Loucy (cell line): ENCODE data around the gene SYNJ1.
"Not testable (repeated sequence)": the region's sequence is repeated elsewhere in the genome, so short reads cannot be mapped to it uniquely, and the experiment has no call there.

Source experiments
- H2AFZ ChIP-seq: fragments of 200-600 bp; sonication (generic); 2 replicates; pipeline ENCODE4 v1.6.0; 2016; ENCODE audit warnings: antibody characterized with exemption, mild to moderate bottlenecking, low read length, moderate library complexity
- H3F3A ChIP-seq: fragments of 200-600 bp; 2 replicates; pipeline ENCODE4 v1.6.0; 2016; ENCODE audit warnings: antibody characterized with exemption, low read depth, mild to moderate bottlenecking
- H3K27me3 ChIP-seq: fragments of 200-600 bp; sonication (generic); 2 replicates; pipeline ENCODE4 v1.6.1; 2014; ENCODE audit warnings: low read length, mild to moderate bottlenecking; ENCODE audit not compliant: insufficient read depth, poor library complexity, severe bottlenecking
- H3K36me3 ChIP-seq: fragments of 200-600 bp; sonication (generic); 2 replicates; pipeline ENCODE4 v1.6.1; 2016; ENCODE audit warnings: low read length; ENCODE audit not compliant: insufficient read depth
- H3K4me1 ChIP-seq: fragments of 200-600 bp; sonication (generic); 2 replicates; pipeline ENCODE4 v1.5.1; 2014; ENCODE audit warnings: low read length, mild to moderate bottlenecking; ENCODE audit not compliant: insufficient read depth, poor library complexity, severe bottlenecking
- H3K4me2 ChIP-seq: fragments of 200-600 bp; sonication (generic); 2 replicates; pipeline ENCODE4 v1.6.0; 2014; ENCODE audit warnings: antibody characterized with exemption, low read length, low read depth, mild to moderate bottlenecking; ENCODE audit not compliant: poor library complexity, severe bottlenecking
- H3K4me3 ChIP-seq: fragments of 200-600 bp; sonication (generic); 2 replicates; pipeline ENCODE4 v1.5.1; 2014; ENCODE audit warnings: low read length, mild to moderate bottlenecking, mixed read lengths; ENCODE audit not compliant: poor library complexity, severe bottlenecking
- H3K79me2 ChIP-seq: fragments of 200-600 bp; sonication (generic); 2 replicates; pipeline ENCODE4 v1.6.1; 2014; ENCODE audit warnings: low read length; ENCODE audit not compliant: insufficient read depth
- H3K9ac ChIP-seq: fragments of 200-600 bp; sonication (generic); 2 replicates; pipeline ENCODE4 v1.6.0; 2014; ENCODE audit warnings: mild to moderate bottlenecking, low read depth, low read length, moderate library complexity; ENCODE audit not compliant: poor library complexity, severe bottlenecking
- H3K9me2 ChIP-seq: fragments of 200-600 bp; sonication (generic); replicated peaks from 2 replicates; pipeline ENCODE4 v1.6.1; 2016; ENCODE audit warnings: low read depth, low read length, mixed read lengths
- H3K9me3 ChIP-seq: fragments of 200-600 bp; sonication (generic); 2 replicates; pipeline ENCODE4 v1.6.1; 2014; ENCODE audit warnings: mild to moderate bottlenecking, antibody characterized with exemption, low read length, low read depth; ENCODE audit not compliant: insufficient read depth
- H4K20me1 ChIP-seq: fragments of 200-600 bp; sonication (generic); 2 replicates; pipeline ENCODE4 v1.6.0; 2014; ENCODE audit warnings: antibody characterized with exemption, low read length, mild to moderate bottlenecking; ENCODE audit not compliant: insufficient read depth, poor library complexity, severe bottlenecking
- EZH2phosphoT487 ChIP-seq: fragments of 200-600 bp; IDR thresholded peaks from 2 replicates; pipeline ENCODE4 v1.6.1; 2018; ENCODE audit warnings: antibody characterized with exemption, mild to moderate bottlenecking, moderate library complexity, borderline replicate concordance
- TF ChIP-seq, protein P1 (sequence below): fragments of 200-600 bp; sonication (generic); conservative IDR thresholded peaks from 2 replicates; pipeline ENCODE4 v1.5.1; 2014; ENCODE audit warnings: mild to moderate bottlenecking, antibody characterized with exemption, low read length

The SYNJ1 gene

DNA sequence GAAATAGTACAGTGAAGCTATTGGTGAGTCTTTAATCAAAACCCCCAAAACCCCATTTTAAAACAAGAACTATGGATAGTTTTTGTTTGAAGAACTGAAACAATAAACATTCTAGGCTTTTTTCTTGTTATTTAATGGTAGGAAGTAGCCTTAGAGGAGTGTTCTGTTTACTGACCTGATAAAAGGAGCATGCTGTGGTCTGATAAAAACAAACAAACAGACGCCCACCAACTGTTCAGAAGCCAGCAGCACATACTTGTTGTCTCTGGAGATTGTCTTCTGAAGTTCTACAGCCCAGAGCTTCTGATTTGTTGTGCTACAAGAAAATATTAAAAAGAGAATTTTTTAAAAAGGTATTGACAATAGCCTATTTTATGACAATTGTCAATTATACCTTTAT, 61.6 kb downstream of the SYNJ1 start:
- Histone ChIP-seq H3K36me3 (peaks cover 34% of the 10 kb centered on the region), H3K27me3 (no peaks in the 10 kb centered on the region), H3K9me2 (no peaks in the 10 kb centered on the region), H3F3A (no peaks in the 10 kb centered on the region), H3K79me2 (no peaks in the 10 kb centered on the region), H3K4me3 (no peak overlapping the region), H3K9me3 (peaks cover 9% of the 10 kb centered on the region; the same call in 1 of the 2 replicates), H3K4me1 (no peaks in the 10 kb centered on the region), H3K4me2 (no peak overlapping the region), H4K20me1 (no peaks in the 10 kb centered on the region), H3K9ac (no peak overlapping the region), H2AFZ (no peak overlapping the region)
- TF ChIP-seq EZH2phosphoT487, result no peak

DNA sequence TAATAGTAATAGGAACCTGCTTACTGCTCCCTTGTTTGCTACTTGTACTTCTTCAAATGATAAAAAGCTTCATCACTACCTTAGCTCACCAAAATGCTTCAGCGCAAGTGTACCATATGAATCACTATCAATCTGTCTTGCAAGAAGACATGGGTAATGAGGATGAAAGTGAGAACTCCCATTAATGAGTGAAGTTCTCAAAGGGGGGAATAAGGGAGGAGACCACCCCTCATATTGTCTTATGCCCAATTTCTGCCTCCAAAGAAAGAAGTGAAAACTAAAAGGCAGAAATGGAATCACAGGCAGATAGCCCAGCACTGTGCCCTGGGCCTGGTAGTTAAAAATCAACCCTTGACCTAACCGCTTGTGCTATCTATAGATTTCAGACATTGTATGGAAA, 63.7 kb downstream of the SYNJ1 start:
- H3K4me1 ChIP-seq, H3K27me3 ChIP-seq, H3F3A ChIP-seq, H3K4me2 ChIP-seq, H2AFZ ChIP-seq, H4K20me1 ChIP-seq, H3K9me3 ChIP-seq, H3K4me3 ChIP-seq, H3K79me2 ChIP-seq, H3K9ac ChIP-seq, H3K9me2 ChIP-seq: not testable (repeated sequence)
- H3K36me3 ChIP-seq, result peaks cover 32% of the 10 kb centered on the region

DNA sequence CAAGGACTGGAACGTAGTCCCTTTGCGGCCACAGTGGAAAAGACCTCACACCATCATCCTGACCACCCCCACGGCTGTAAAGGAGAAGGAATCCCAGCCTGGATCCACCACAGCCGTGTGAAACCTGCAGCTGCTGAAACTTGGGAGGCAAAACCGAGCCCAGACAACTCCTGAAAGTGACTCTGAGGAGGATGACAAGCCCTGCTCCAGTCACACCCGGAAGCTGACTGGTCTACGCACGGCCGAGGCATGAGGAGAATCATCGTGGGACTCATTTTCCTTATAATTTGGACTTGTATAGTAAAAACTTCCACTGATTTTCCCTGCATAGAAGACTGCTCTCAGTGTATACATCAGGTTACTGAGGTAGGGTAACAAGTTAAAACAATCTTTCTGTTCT, 65.8 kb downstream of the SYNJ1 start:
- H4K20me1 ChIP-seq, H2AFZ ChIP-seq, H3K4me3 ChIP-seq, H3K79me2 ChIP-seq, H3F3A ChIP-seq, H3K4me1 ChIP-seq, H3K4me2 ChIP-seq, H3K27me3 ChIP-seq, H3K9ac ChIP-seq, H3K9me3 ChIP-seq, H3K9me2 ChIP-seq: not testable (repeated sequence)
- H3K36me3 ChIP-seq, result peaks cover 32% of the 10 kb centered on the region

DNA sequence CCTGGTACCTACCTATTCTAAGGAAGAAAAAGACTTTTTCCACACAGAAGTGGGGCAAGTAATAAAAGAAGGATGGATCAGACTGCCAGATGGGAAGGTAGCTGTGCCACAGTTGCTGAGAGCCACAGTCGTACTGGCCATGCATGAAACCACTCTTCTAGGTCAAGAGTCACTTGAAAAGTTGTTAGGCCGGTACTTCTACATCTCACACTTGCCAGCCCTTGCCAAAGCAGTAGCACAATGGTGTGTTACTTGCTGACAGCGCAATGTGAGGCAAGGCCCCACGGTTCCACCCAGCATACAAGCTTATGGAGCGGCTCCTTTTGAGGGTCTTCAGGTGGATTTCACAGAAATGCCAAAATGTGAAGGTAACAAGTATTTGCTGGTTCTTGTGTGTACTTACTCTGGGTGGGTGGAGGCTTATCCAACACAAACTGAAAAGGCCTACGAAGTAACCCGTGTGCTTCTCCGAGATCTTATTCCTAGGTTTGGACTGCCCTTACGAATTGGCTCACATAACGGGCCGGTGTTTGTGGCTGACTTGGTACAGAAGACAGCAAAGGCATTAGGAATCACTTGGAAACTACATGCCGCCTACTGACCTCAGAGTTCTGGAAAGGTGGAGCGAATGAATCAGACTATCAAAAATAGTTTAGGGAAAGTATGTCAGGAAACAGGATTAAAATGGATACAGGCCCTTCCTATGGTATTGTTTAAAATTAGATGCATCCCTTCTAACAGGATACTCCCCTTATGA, 66.6 kb downstream of the SYNJ1 start:
- H3K9me2 ChIP-seq, H4K20me1 ChIP-seq, H3F3A ChIP-seq, H3K4me3 ChIP-seq, H3K4me1 ChIP-seq, H3K9ac ChIP-seq, H3K79me2 ChIP-seq, H2AFZ ChIP-seq, H3K27me3 ChIP-seq, H3K9me3 ChIP-seq, H3K4me2 ChIP-seq: not testable (repeated sequence)
- peaks cover 32% of the 10 kb centered on the region for H3K36me3 ChIP-seq

DNA sequence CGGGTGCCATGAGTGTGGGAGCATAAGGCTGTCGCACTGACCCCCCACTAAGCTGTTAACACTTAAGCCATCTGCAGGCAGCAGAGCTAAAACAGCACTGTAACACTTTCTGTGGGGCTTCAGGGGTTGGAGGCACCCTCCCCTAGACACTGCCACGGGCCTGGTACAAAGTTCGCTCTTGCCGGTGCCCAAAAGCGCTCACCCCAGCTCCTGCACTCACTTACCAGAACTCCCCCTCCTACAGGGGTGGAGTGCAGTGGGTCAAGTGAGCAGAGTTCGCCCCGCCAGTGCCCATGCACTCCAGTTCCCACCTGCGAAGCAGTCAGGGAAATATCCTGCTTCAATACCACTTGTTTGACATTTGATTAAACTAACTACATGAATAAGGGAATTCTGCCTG, 69.3 kb downstream of the SYNJ1 start:
- H3F3A ChIP-seq, result no peaks in the 10 kb centered on the region
- no peaks in the 10 kb centered on the region for H3K27me3 ChIP-seq
- no peaks in the 10 kb centered on the region for H3K9me2 ChIP-seq
- H4K20me1 ChIP-seq, result no peaks in the 10 kb centered on the region
- H3K79me2 ChIP-seq, result no peaks in the 10 kb centered on the region
- no peaks in the 10 kb centered on the region for H3K4me1 ChIP-seq
- peaks cover 7% of the 10 kb centered on the region; the same call in 1 of the 2 replicates for H3K36me3 ChIP-seq
- TF ChIP-seq, protein P1, sequence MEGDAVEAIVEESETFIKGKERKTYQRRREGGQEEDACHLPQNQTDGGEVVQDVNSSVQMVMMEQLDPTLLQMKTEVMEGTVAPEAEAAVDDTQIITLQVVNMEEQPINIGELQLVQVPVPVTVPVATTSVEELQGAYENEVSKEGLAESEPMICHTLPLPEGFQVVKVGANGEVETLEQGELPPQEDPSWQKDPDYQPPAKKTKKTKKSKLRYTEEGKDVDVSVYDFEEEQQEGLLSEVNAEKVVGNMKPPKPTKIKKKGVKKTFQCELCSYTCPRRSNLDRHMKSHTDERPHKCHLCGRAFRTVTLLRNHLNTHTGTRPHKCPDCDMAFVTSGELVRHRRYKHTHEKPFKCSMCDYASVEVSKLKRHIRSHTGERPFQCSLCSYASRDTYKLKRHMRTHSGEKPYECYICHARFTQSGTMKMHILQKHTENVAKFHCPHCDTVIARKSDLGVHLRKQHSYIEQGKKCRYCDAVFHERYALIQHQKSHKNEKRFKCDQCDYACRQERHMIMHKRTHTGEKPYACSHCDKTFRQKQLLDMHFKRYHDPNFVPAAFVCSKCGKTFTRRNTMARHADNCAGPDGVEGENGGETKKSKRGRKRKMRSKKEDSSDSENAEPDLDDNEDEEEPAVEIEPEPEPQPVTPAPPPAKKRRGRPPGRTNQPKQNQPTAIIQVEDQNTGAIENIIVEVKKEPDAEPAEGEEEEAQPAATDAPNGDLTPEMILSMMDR, result no peak
- TF ChIP-seq EZH2phosphoT487, result no peak
- H3K4me3 ChIP-seq, result no peak overlapping the region
- no peaks in the 10 kb centered on the region; the same call in 1 of the 2 replicates for H3K9me3 ChIP-seq
- H3K4me2 ChIP-seq, result no peak overlapping the region
- H2AFZ ChIP-seq, result no peak overlapping the region
- no peak overlapping the region for H3K9ac ChIP-seq
